ENCODE results near the gene AGO1. TPM values are rescaled to one million over a fixed set of nuclear protein-coding genes. Genes with fewer than 3 reads are reported as not detected.

The AGO1 gene
- 10 to 100 TPM; 15.2 to 16.3 TPM for total RNA-seq
- polyA plus RNA-seq (2013, experiment 1 of 2): 13.0 TPM
- polyA plus RNA-seq (2013, experiment 2 of 2): 14.3 TPM
- 19.7 to 162 (median 86.5) reads per million in 172 experiments for total RNA-seq

GRCh38 chr1:35882945-35883634 lies at the start of gene AGO1:
TSS of gene AGO1 (plus strand) at chr1:35883209. CDS start at chr1:35883422, 213 bp downstream.
- H3K9me3 ChIP-seq (ENCODE audit: control insufficient read depth in 1 of 2, insufficient read depth in 1 of 2, low read length in 2 of 2): no peaks in the 10 kb centered on the region
- Mint-ChIP-seq H3K4me1 (ENCODE audit: low read depth) (peaks cover 57% of the 10 kb centered on the region), H3K27ac (peak within 1 kb of the TSS; percentile 69), H3K36me3 (ENCODE audit: low read depth) (no peaks in the 10 kb centered on the region), H3K4me3 (peak within 1 kb of the TSS; percentile 95), H3K27me3 (no peaks in the 10 kb centered on the region), H3K9me3 (no peaks in the 10 kb centered on the region)
- ChIA-PET POLR2A (interaction anchor here (1.2 to 4.2 kb wide), 2 partner anchors 9 to 47 kb away, joined by 5 to 23 read pairs; partner anchors contain the start of gene AGO3), CTCF (interaction anchor here (0.6 to 1.6 kb wide), 11 partner anchors 8 to 279 kb away, joined by 3 to 7 read pairs (median 3); partner anchors contain the start of gene AGO3)
- no peaks in the 10 kb centered on the region for H3K27me3 ChIP-seq (ENCODE audit: control insufficient read depth in 1 of 2, insufficient read depth in 2 of 2, low read length in 2 of 2)
- DNase-seq (peak; percentile 94 to 98 (median 97)), ATAC-seq (ENCODE audit: poor library complexity) (peak; percentile 98)
- H3K27ac ChIP-seq (ENCODE audit: low read depth in 1 of 2, low read length in 2 of 2): peak within 1 kb of the TSS; percentile 41 to 55
- peaks cover under 1% of the 10 kb centered on the region for H3K36me3 ChIP-seq (ENCODE audit: insufficient read depth, low read length)
- peak; percentile 90 for TF ChIP-seq CTCF (IDR thresholded peaks at IDR 0.05)
- intact Hi-C loops (cut with DNase I, micrococcal nuclease): loop anchor here (1.0 to 2.0 kb wide), 3 partner anchors 48 to 206 kb away; partner anchors contain the start of genes ADPRS (in 1 of the 2) and AGO3 (in 1 of the 2)
- H3K4me3 ChIP-seq (ENCODE audit: low read length): peak within 1 kb of the TSS; percentile 100
- peaks cover 39% of the 10 kb centered on the region for H3K4me1 ChIP-seq (ENCODE audit: insufficient read depth, low read length)

- H3K4me3 ChIP-seq (ENCODE audit: low read length): no peak overlapping the region
- no peaks in the 10 kb centered on the region for H3K4me1 Mint-ChIP-seq (ENCODE audit: low read depth)
- H3K36me3 Mint-ChIP-seq (ENCODE audit: low read depth): peaks cover 77% of the 10 kb centered on the region
- H3K27ac Mint-ChIP-seq: no peak overlapping the region
- no peak for TF ChIP-seq CTCF (IDR thresholded peaks at IDR 0.05)
- no peak overlapping the region for H3K27ac ChIP-seq (ENCODE audit: low read depth in 1 of 2, low read length in 2 of 2)
- ATAC-seq (ENCODE audit: poor library complexity) (no peak), DNase-seq (no peak)
- peaks cover 2% of the 10 kb centered on the region for H3K9me3 Mint-ChIP-seq
- H3K27me3 Mint-ChIP-seq: no peaks in the 10 kb centered on the region
- intact Hi-C loops (cut with DNase I, micrococcal nuclease): no loop called here
- POLR2A ChIA-PET: no interaction called here
- no peaks in the 10 kb centered on the region for H3K27me3 ChIP-seq (ENCODE audit: control insufficient read depth in 1 of 2, insufficient read depth in 2 of 2, low read length in 2 of 2)
- H3K36me3 ChIP-seq (ENCODE audit: insufficient read depth, low read length): peaks cover 53% of the 10 kb centered on the region
- no peak overlapping the region for H3K4me3 Mint-ChIP-seq
- CTCF ChIA-PET: no interaction called here
- no peaks in the 10 kb centered on the region for H3K9me3 ChIP-seq (ENCODE audit: control insufficient read depth in 1 of 2, insufficient read depth in 1 of 2, low read length in 2 of 2)
- no peaks in the 10 kb centered on the region for H3K4me1 ChIP-seq (ENCODE audit: insufficient read depth, low read length)
These were observed 49.6 kb upstream of the AGO1 start for GRCh38 chr1:35833395-35833794.

GRCh38 chr1:35834218-35834617 lies 48.8 kb upstream of the AGO1 start:
- POLR2A ChIA-PET: no interaction called here
- Mint-ChIP-seq H3K27ac (no peak overlapping the region), H3K36me3 (ENCODE audit: low read depth) (peaks cover 78% of the 10 kb centered on the region), H3K9me3 (peaks cover 2% of the 10 kb centered on the region), H3K4me1 (ENCODE audit: low read depth) (no peaks in the 10 kb centered on the region), H3K4me3 (no peak overlapping the region), H3K27me3 (no peaks in the 10 kb centered on the region)
- CTCF ChIA-PET: no interaction called here
- Histone ChIP-seq H3K4me3 (ENCODE audit: low read length) (no peak overlapping the region), H3K9me3 (ENCODE audit: control insufficient read depth in 1 of 2, insufficient read depth in 1 of 2, low read length in 2 of 2) (no peaks in the 10 kb centered on the region), H3K4me1 (ENCODE audit: insufficient read depth, low read length) (no peaks in the 10 kb centered on the region), H3K27ac (ENCODE audit: low read depth in 1 of 2, low read length in 2 of 2) (no peak overlapping the region), H3K36me3 (ENCODE audit: insufficient read depth, low read length) (peaks cover 52% of the 10 kb centered on the region), H3K27me3 (ENCODE audit: control insufficient read depth in 1 of 2, insufficient read depth in 2 of 2, low read length in 2 of 2) (no peaks in the 10 kb centered on the region)
- DNase-seq: no peak
- intact Hi-C loops (cut with DNase I, micrococcal nuclease): no loop called here
- no peak for ATAC-seq (ENCODE audit: poor library complexity)
- TF ChIP-seq CTCF (IDR thresholded peaks at IDR 0.05): no peak

Data from CD4-positive, alpha-beta T cell (primary cell).